Activated CD4-positive, alpha-beta T cell treated with anti-CD3 and anti-CD28 coated beads for 36 hours (primary cell): ENCODE results near the gene LSM4. TPM values are rescaled to one million over a fixed set of nuclear protein-coding genes. Genes with fewer than 3 reads are reported as not detected.
A peak's percentile ranks its signal among the peaks of the same experiment; 100 is the strongest.
"Not testable (repeated sequence)": the region's sequence is repeated elsewhere in the genome, so short reads cannot be mapped to it uniquely, and the experiment has no call there.

ENCODE experiments used
- ATAC-seq: fragments of 200-7000 bp; cut with Tn5 transposase; one replicate; pipeline ENCODE4 v1.10.0; 2021; ENCODE audit warnings: mild to moderate bottlenecking, moderate library complexity
- CTCF ChIA-PET: fragments of 350-600 bp; sonication (Branson Sonifier 250); formaldehyde crosslinking; loops from one replicate; lab custom pipeline; 2021; ENCODE audit warnings: antibody characterized with exemption; lab: Charles Lee
- POLR2A ChIA-PET: fragments of 350-600 bp; sonication (Branson Sonifier 250); formaldehyde crosslinking; loops from one replicate; lab custom pipeline; 2021; ENCODE audit warnings: antibody characterized with exemption, inconsistent platforms; lab: Charles Lee
- DNase-seq: peaks from one replicate; pipeline ENCODE4 v3.0.0-alpha.2; 2020
- H3K27ac Mint-ChIP-seq: one replicate; pipeline ENCODE4 v1.8.0; 2021; ENCODE audit warnings: mixed read lengths
- H3K27me3 Mint-ChIP-seq: one replicate; pipeline ENCODE4 v1.8.0; 2021; ENCODE audit warnings: mixed read lengths
- H3K36me3 Mint-ChIP-seq: one replicate; pipeline ENCODE4 v1.8.0; 2021; ENCODE audit warnings: low read depth, mixed read lengths
- H3K4me1 Mint-ChIP-seq: one replicate; pipeline ENCODE4 v1.8.0; 2021; ENCODE audit warnings: mixed read lengths
- H3K4me3 Mint-ChIP-seq: one replicate; pipeline ENCODE4 v1.8.0; 2021; ENCODE audit warnings: mild to moderate bottlenecking, moderate library complexity, mixed read lengths
- H3K9me3 Mint-ChIP-seq: one replicate; pipeline ENCODE4 v1.8.0; 2021; ENCODE audit warnings: low read depth, mixed read lengths
- intact Hi-C, 2 experiments: fragments of 100-400 bp; cut with DNase I in 1 of 2; cut with micrococcal nuclease in 1 of 2; formaldehyde crosslinking; loops; one replicate each; pipeline versions ENCODE4 v1.14.2 to v1.15.1; 2022 to 2024; cut with DNase I, micrococcal nuclease
- total RNA-seq, 2 experiments: library from RNA; stranded (reverse); gene quantifications; one replicate each; pipeline ENCODE4 v1.2.3, GENCODE V29; 2021

Gene LSM4
- 100 to 1,000 TPM; 269 to 370 TPM for total RNA-seq

DNA sequence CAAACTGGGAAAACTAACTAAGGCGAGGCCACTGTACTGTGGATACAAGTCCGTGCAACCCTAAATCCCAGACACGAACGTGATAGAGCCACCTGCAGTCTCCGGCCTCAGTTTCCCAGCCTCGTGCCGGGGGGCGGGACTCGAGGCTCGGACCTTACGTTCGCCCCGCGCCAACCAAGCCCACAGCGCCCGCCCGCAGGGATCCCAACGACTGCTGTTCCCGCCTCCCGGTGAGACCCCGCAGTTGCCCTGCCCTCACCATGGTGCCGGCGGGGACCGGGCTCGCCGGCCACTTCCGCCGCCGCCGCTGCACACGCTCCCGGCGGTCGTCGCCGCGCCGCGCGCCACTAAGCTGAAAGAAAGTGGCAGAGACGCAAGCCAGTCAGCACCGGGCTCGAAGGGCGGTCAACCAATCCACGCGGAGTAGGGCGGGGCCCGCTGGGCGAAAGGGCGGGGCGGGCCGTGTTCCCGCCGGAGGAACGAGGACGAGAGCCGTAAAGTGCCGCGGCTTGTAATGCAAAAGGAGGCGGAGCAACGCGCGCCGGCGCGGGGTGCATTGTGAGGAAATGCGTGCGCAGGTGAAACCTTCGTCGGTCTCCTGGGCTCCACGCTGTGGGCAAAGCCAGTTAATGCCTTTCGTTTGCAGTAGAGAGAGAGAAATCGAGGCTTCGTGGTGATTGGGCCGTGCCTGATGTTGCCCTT, at the start of gene LSM4:
TSS of gene LSM4 (minus strand) at position 318 of the 702 bp plus-strand sequence. CDS start at position 262, 56 bp downstream.
- Mint-ChIP-seq H3K4me3 (peak within 1 kb of the TSS; percentile 90), H3K36me3 (peaks cover 34% of the 10 kb centered on the region), H3K9me3 (no peaks in the 10 kb centered on the region), H3K27me3 (no peaks in the 10 kb centered on the region), H3K4me1 (peaks cover 54% of the 10 kb centered on the region), H3K27ac (peak within 1 kb of the TSS; percentile 98)
- ChIA-PET CTCF (interaction anchor here (0.5 to 8.8 kb wide), 13 partner anchors 16 to 130 kb away, joined by 3 to 183 read pairs (median 5); partner anchors contain the start of genes IQCN, JUND and MPV17L2), POLR2A (interaction anchor here (0.6 to 3.8 kb wide), 7 partner anchors 18 to 418 kb away, joined by 3 to 209 read pairs (median 8); partner anchors contain the start of genes IQCN, JUND and MPV17L2)
- DNase-seq (peak; percentile 100), ATAC-seq (peak; percentile 94)
- intact Hi-C loops = loop anchor here (1.0 to 2.0 kb wide), 11 partner anchors 19 to 314 kb away; partner anchors contain the start of genes KLHL26 (in 1 of the 2), MAST3 (in 1 of the 2), MPV17L2 (in 1 of the 2) and RAB3A (in 1 of the 2)

DNA sequence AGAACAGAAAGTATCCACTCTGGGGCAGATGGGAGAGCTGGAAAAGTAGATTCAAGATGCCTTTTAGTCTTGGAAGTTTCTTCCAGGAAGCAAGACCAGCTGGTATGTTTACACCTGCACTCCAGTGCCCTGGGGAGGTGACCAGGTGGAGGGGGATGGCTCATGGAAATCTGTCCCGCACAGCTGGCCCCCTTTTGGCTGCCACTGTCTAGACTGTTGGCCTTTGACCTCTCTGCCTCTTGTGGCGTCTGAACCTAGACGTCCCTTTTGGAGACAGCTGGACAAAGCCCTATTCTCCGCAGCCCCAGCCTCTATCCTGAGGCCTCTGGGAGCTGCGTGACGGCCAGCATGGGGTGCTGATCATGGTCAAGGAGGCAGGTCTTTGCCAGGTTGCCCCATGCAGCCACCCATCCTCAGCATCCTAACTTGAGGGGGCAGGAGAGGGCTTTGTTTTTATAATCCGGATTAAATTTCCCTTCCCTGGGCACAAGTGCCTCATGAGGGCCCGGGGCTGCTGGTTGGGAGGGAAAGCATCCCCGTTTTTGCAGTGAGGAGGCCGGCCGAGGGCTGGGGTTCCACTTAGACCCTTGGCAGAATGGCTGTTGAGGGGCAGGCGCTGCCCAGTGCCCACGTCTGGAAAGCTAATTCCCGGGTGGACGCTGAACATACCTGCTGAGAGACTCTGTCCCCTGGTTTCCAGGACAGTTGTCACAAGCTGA, 45.8 kb upstream of the LSM4 start:
- POLR2A ChIA-PET = no interaction called here
- intact Hi-C loops = no loop called here
- ATAC-seq (no peak), DNase-seq (no peak)
- Mint-ChIP-seq H3K36me3 (peaks cover 15% of the 10 kb centered on the region), H3K27ac (no peak overlapping the region), H3K4me3 (no peak overlapping the region), H3K27me3 (peaks cover 3% of the 10 kb centered on the region), H3K9me3 (no peaks in the 10 kb centered on the region), H3K4me1 (peaks cover 9% of the 10 kb centered on the region)
- CTCF ChIA-PET = interaction anchor here (0.8 kb wide), 1 partner anchor 19 kb away, joined by 4 read pairs; no protein-coding TSS in a partner anchor

DNA sequence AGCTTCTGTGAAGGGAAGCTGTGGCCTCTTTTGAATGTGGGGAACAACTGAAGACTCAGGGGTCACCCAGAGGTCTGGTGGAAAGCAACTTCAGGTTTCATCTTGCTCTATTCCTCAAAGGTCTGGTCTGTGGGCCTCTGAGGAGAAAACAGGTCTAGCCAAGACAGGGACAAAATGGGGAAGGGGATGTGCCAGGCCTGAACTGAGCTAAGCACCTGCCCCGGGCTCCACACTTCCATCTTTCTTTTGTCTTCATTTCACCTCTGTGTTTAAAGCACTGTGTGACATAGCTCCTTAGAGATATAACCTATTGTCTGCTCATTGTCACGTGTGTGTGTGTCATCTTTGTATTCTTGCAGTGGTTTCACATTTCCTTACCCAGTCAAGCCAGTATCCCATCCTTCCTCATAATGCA, 43.2 kb upstream of the LSM4 start:
- DNase-seq = no peak
- CTCF ChIA-PET = interaction anchor here (0.6 to 4.7 kb wide), 2 partner anchors 22 to 286 kb away, joined by 3 to 21 read pairs; no protein-coding TSS in a partner anchor
- intact Hi-C loops = no loop called here
- no peak overlapping the region for H3K27ac Mint-ChIP-seq
- H3K4me1 Mint-ChIP-seq = peaks cover 8% of the 10 kb centered on the region
- no peak for ATAC-seq
- POLR2A ChIA-PET = no interaction called here
- no peaks in the 10 kb centered on the region for H3K9me3 Mint-ChIP-seq
- H3K36me3 Mint-ChIP-seq = peaks cover 26% of the 10 kb centered on the region
- no peaks in the 10 kb centered on the region for H3K27me3 Mint-ChIP-seq
- no peak overlapping the region for H3K4me3 Mint-ChIP-seq

DNA sequence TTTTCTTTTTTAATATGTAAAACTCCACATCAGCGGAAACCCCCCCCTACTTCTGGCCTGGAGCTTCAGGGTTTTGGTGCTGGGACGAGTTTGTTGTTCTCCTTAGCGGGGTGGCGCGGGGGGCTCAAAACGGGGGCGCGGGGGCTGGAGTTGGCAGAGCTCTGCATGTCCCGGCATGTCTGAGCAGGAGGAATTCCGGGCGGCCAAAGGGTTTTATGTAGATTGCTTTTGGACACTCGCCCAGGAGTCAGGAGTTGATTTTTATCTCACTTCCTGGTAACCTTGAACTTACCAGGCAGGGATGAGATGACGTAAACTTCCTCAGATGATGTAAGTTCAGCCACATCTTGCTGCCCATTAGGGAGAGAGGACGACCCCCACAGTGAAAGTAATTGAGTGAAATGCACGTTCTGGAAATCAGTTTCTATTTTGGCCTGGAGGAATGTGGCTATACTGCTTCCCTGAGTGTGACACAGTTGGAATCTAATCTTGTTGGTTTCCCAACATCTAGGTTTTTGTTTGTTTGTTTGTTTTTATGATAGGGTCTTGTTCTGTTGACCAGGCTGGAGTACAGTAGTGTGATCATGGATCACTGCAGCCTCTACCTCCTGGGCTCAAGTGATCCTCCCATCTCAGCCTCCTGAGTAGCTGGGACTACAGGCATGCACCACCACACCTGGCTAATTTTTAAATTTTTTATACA, 42.1 kb upstream of the LSM4 start:
- CTCF ChIA-PET = interaction anchor here (0.6 to 4.7 kb wide), 5 partner anchors 23 to 415 kb away, joined by 3 to 21 read pairs (median 3); no protein-coding TSS in a partner anchor
- intact Hi-C loops = no loop called here

DNA sequence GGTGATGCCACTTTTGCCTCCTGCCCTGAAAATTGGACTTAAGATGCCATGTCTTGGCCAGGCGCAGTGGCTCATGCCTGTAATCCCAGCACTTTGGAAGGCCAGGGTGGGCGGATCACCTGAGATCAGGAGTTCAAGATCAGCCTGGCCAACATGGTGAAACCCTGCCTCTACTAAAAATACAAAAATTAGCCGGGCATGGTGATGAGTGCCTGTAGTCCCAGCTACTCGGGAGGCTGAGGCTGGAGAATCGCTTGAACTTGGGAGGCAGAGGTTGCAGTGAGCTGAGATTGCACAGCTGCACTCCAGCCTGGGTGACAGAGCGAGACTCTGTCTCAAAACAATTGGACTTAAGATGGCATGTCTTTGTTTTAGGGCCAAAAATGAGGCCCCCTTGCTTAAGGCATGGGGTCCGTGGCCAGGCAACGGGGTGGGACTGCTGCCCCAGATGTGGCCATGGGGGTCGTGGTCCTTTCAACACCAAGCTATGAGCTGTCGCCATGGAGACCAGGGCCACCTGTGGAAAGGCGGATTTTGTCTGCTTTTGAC, 41.5 kb upstream of the LSM4 start:
- H3K27ac Mint-ChIP-seq, H3K9me3 Mint-ChIP-seq, H3K27me3 Mint-ChIP-seq, H3K4me1 Mint-ChIP-seq, POLR2A ChIA-PET, DNase-seq, ATAC-seq, intact Hi-C loops, H3K4me3 Mint-ChIP-seq: not testable (repeated sequence)
- CTCF ChIA-PET = interaction anchor here (0.6 to 4.7 kb wide), 4 partner anchors 23 to 86 kb away, joined by 3 to 21 read pairs (median 4); no protein-coding TSS in a partner anchor
- H3K36me3 Mint-ChIP-seq = peaks cover 30% of the 10 kb centered on the region

More for the DNA sequence above, 42.1 kb upstream of the LSM4 start:
- H3K4me1 Mint-ChIP-seq = peaks cover 8% of the 10 kb centered on the region
- POLR2A ChIA-PET = no interaction called here
- peaks cover 27% of the 10 kb centered on the region for H3K36me3 Mint-ChIP-seq
- H3K9me3 Mint-ChIP-seq = no peaks in the 10 kb centered on the region
- no peaks in the 10 kb centered on the region for H3K27me3 Mint-ChIP-seq
- no peak for DNase-seq
- no peak overlapping the region for H3K4me3 Mint-ChIP-seq
- no peak for ATAC-seq
- H3K27ac Mint-ChIP-seq = peak overlapping the region; percentile 67

DNA sequence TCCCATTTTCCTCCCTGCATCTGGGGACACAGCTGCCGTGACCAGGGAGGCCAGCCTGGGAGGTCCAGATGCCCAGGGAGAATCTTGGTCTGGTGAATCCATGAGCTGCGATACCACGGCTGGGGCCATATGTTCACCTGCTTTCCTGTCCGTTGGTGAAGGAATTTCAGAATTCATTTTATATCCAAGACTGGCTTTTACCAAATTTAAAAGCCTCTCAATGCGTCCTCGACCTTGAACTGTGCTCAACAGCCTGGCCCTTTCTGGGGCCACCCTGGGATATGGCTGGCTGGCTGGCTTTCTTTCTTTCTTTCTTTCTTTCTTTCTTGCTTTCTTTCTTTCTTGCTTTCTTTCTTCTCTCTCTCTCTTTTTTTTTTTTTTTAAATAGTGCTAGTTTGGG, 40.9 kb upstream of the LSM4 start:
- no peak for DNase-seq
- ChIA-PET CTCF (interaction anchor here (1.4 to 4.7 kb wide), 2 partner anchors 24 to 85 kb away, joined by 5 to 21 read pairs; no protein-coding TSS in a partner anchor), POLR2A (no interaction called here)
- no peak overlapping the region for H3K27ac Mint-ChIP-seq
- H3K9me3 Mint-ChIP-seq = no peaks in the 10 kb centered on the region
- intact Hi-C loops = no loop called here
- peaks cover 8% of the 10 kb centered on the region for H3K4me1 Mint-ChIP-seq
- H3K36me3 Mint-ChIP-seq = peaks cover 33% of the 10 kb centered on the region
- H3K4me3 Mint-ChIP-seq = no peak overlapping the region
- no peak for ATAC-seq
- H3K27me3 Mint-ChIP-seq = no peaks in the 10 kb centered on the region

DNA sequence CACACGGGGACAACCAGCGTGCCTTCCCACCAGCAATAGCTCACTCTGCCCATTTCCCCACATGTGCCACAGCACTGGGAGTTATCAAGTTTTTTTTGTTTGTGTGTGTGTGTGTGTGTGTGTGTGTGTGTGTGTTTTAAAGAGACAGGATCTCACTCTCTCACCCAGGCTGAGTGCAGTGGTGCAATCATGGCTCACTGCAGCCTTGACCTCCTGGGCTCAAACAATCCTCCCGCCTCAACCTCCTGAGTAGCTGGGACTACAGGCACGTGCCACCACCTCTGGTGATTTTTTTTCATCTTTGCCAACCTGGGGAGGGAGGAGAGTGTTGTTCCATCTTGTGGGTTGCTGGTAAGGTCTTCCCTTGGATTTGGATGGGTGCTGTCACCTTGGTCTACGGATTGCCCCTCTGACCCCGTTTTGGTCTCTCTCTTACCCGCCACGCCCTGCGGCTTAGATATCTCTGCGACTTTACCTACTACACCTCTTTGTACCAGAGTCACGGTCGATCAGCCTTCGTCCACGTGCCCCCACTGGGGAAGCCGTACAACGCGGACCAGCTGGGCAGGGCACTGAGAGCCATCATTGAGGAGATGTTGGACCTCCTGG, 40.2 kb upstream of the LSM4 start:
- CTCF ChIA-PET = interaction anchor here (0.6 to 4.7 kb wide), 4 partner anchors 17 to 88 kb away, joined by 3 to 21 read pairs (median 4); no protein-coding TSS in a partner anchor
- no peak for DNase-seq
- Mint-ChIP-seq H3K4me1 (peaks cover 8% of the 10 kb centered on the region), H3K27me3 (no peaks in the 10 kb centered on the region), H3K4me3 (no peak overlapping the region), H3K9me3 (no peaks in the 10 kb centered on the region), H3K27ac (no peak overlapping the region), H3K36me3 (peaks cover 35% of the 10 kb centered on the region)
- no peak for ATAC-seq
- POLR2A ChIA-PET = no interaction called here
- intact Hi-C loops = no loop called here

DNA sequence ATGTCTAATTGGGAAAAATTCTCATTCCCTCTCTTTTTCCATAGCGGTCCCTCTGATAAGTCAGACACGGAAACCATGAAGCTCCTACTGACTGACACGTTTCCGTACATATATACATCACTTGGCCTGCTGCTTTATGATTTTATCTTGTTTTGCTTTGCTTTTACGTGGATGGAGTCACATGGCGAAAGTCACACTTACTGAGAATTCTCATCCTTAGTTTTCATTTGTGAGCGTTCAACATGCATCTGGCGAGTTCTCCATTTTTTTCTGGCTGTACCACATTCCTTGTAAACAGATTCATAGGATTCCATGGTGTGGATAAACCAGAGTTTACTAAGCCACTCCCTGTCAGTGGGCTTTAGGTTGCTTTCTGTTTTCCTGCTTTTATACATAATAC, 38.8 kb upstream of the LSM4 start:
- no peak for ATAC-seq
- intact Hi-C loops = no loop called here
- DNase-seq = no peak
- Mint-ChIP-seq H3K4me1 (peaks cover 8% of the 10 kb centered on the region), H3K36me3 (peaks cover 45% of the 10 kb centered on the region), H3K9me3 (no peaks in the 10 kb centered on the region), H3K27ac (no peak overlapping the region), H3K27me3 (no peaks in the 10 kb centered on the region), H3K4me3 (no peak overlapping the region)
- ChIA-PET POLR2A (no interaction called here), CTCF (no interaction called here)

DNA sequence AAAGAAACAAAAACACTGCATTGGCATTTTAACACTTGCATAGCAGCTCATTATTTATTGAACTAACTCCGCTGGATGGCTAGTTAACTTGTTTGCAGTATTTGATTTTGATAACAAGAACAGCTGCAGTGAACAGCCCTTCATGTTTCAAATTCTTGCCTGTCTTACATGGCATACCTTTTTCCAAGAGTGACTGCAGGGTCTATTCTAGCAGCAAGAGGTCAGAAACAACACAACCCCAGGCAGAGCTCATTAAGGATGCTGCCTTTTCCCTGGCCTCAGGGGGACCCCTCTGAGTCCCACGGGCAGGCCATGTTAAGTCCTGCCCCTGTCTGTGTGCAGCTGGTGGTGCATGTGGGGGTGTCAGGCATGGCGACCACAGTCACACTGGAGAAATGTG, 34.2 kb upstream of the LSM4 start:
- H3K27me3 Mint-ChIP-seq = no peaks in the 10 kb centered on the region
- H3K27ac Mint-ChIP-seq = no peak overlapping the region
- ChIA-PET POLR2A (no interaction called here), CTCF (interaction anchor here (0.7 to 1.2 kb wide), 4 partner anchors 13 to 56 kb away, joined by 3 to 4 read pairs (median 3); no protein-coding TSS in a partner anchor)
- H3K36me3 Mint-ChIP-seq = peaks cover 37% of the 10 kb centered on the region
- no peaks in the 10 kb centered on the region for H3K4me1 Mint-ChIP-seq
- DNase-seq = no peak
- H3K4me3 Mint-ChIP-seq = no peak overlapping the region
- ATAC-seq = no peak
- H3K9me3 Mint-ChIP-seq = no peaks in the 10 kb centered on the region
- intact Hi-C loops = no loop called here

DNA sequence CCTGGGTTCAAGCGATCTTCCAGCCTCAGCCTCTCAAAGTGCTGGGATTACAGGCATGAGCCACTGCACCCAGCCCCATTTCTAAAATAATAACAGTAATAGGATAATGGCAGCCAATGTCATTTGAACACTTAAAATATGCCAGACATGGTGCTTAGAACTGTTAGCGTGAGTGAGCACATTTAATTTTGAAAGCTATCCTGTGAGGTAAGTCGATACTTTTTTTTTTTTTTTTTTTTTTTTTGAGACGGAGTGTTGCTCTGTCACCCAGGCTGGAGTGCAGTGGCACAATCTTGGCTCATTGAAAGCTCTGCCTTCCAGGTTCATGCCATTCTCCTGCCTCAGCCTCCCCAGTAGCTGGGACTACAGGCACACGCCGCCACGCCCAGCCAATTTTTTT, 31.9 kb upstream of the LSM4 start:
- DNase-seq, H3K27ac Mint-ChIP-seq, intact Hi-C loops, POLR2A ChIA-PET, H3K27me3 Mint-ChIP-seq, ATAC-seq, H3K9me3 Mint-ChIP-seq, H3K4me3 Mint-ChIP-seq, H3K4me1 Mint-ChIP-seq: not testable (repeated sequence)
- CTCF ChIA-PET = interaction anchor here (1.3 kb wide), 1 partner anchor 34 kb away, joined by 3 read pairs; no protein-coding TSS in a partner anchor
- H3K36me3 Mint-ChIP-seq = peaks cover 34% of the 10 kb centered on the region
